Small intestine (tissue), 7 donors: ENCODE measurements around the gene GSAP. TPM values are rescaled to one million over a fixed set of nuclear protein-coding genes. Genes with fewer than 3 reads are reported as not detected.

ENCODE experiments used
- DNase-seq, 2 donors: peaks; one replicate each; pipeline versions ENCODE4 v3.0.0 to v3.0.0-alpha.2; 2013
- FAIRE-seq: peaks from 2 replicates; lab custom pipeline; 2012; peaks lifted over from hg19 to GRCh38; lab: Jason Lieb, UNC
- H3K27ac ChIP-seq, 3 donors: one replicate each; pipeline ENCODE4 v1.5.1; 2013; ENCODE audit warnings: low read length in 2 of 3, mild to moderate bottlenecking in 2 of 3, control low read depth in 1 of 3, inconsistent platforms in 1 of 3, low read depth in 1 of 3, moderate library complexity in 1 of 3
- H3K27me3 ChIP-seq, 3 donors: one replicate each; pipeline ENCODE4 v1.6.1; 2013; ENCODE audit warnings: low read length in 3 of 3, inconsistent platforms in 1 of 3; ENCODE audit not compliant: control insufficient read depth in 3 of 3, insufficient read depth in 3 of 3
- H3K36me3 ChIP-seq, 3 donors: one replicate each; pipeline ENCODE4 v1.6.1; 2013; ENCODE audit warnings: low read length in 3 of 3, inconsistent platforms in 1 of 3, low read depth in 1 of 3, mild to moderate bottlenecking in 1 of 3, moderate library complexity in 1 of 3; ENCODE audit not compliant: control insufficient read depth in 3 of 3, insufficient read depth in 2 of 3
- H3K4me1 ChIP-seq, 3 donors: one replicate each; pipeline ENCODE4 v1.6.1; 2013; ENCODE audit warnings: low read length in 2 of 3, inconsistent platforms in 1 of 3, low read depth in 1 of 3, mild to moderate bottlenecking in 1 of 3, moderate library complexity in 1 of 3; ENCODE audit not compliant: control insufficient read depth in 3 of 3, insufficient read depth in 2 of 3
- H3K4me3 ChIP-seq, 3 donors: one replicate each; pipeline ENCODE4 v1.5.1; 2013; ENCODE audit warnings: low read length in 3 of 3, control low read depth in 1 of 3, inconsistent platforms in 1 of 3, low read depth in 1 of 3, mild to moderate bottlenecking in 1 of 3, moderate library complexity in 1 of 3
- H3K9me3 ChIP-seq, 2 donors: one replicate each; pipeline ENCODE4 v1.6.1; 2013; ENCODE audit warnings: low read depth in 1 of 2, low read length in 1 of 2; ENCODE audit not compliant: control insufficient read depth in 2 of 2, insufficient read depth in 1 of 2
- WGBS, 3 donors: extraction: QIAGEN DNeasy Blood & Tissue Kit; methylation state at CpG; one replicate each; pipeline ENCODE4 v1.1.7; 2013; 5-methylcytosine and 5-hydroxymethylcytosine counted together
- polyA plus RNA-seq, 4 donors: library from polyadenylated mRNA; stranded (reverse) in 3 of 4; unstranded in 1 of 4; fragments of 200-250 nt in 3 of 4; fragments of 120-200 nt in 1 of 4; gene quantifications; one replicate each; pipeline versions ENCODE4 v1.2.1 to v1.2.3, GENCODE V29; 2013
- donor health status: healthy with polysubstance abuse.
- donor health status: control.
- donor health status: control.
- donor health status: Bipolar disorder and iron deficiency.
- donor health status: healthy.

GSAP gene
- polyA plus RNA-seq, 4 donors: 3.0 to 12.3 (median 4.9) TPM

- H3K4me1 ChIP-seq: no peaks in the 10 kb centered on the region
- H3K27ac ChIP-seq: no peak overlapping the region
- no peaks in the 10 kb centered on the region for H3K9me3 ChIP-seq
- H3K4me3 ChIP-seq: no peak overlapping the region
- 82 to 94% (median 88%) methylated on average over 3 of the region's 3 CpGs for WGBS, 3 donors
- FAIRE-seq: no peak
- H3K27me3 ChIP-seq: no peaks in the 10 kb centered on the region
- H3K36me3 ChIP-seq: no peaks in the 10 kb centered on the region
- DNase-seq: no peak
Measured at GRCh38 chr7:77326131-77326530, 90.0 kb downstream of the GSAP start.

GRCh38 chr7:77321300-77321699, 94.8 kb downstream of the GSAP start:
- Histone ChIP-seq H3K36me3 (no peaks in the 10 kb centered on the region), H3K27me3 (no peaks in the 10 kb centered on the region), H3K9me3 (no peaks in the 10 kb centered on the region), H3K4me3 (no peak overlapping the region), H3K27ac (no peak overlapping the region), H3K4me1 (no peaks in the 10 kb centered on the region)
- WGBS, 3 donors: 83 to 98% (median 95%) methylated on average over 2 of the region's 2 CpGs
- no peak for FAIRE-seq
- no peak for DNase-seq

- Histone ChIP-seq H3K4me3 (no peak overlapping the region), H3K27ac (no peak overlapping the region), H3K27me3 (no peaks in the 10 kb centered on the region), H3K4me1 (no peaks in the 10 kb centered on the region), H3K9me3 (no peaks in the 10 kb centered on the region), H3K36me3 (no peaks in the 10 kb centered on the region)
- FAIRE-seq (no peak), DNase-seq (no peak)
- WGBS, 3 donors: 66 to 78% (median 67%) methylated on average over 2 of the region's 2 CpGs
Measured at GRCh38 chr7:77320714-77321113, 95.4 kb downstream of the GSAP start.

- Histone ChIP-seq H3K4me1 (no peaks in the 10 kb centered on the region), H3K9me3 (no peaks in the 10 kb centered on the region), H3K4me3 (no peak overlapping the region), H3K27me3 (no peaks in the 10 kb centered on the region), H3K27ac (no peak overlapping the region), H3K36me3 (no peaks in the 10 kb centered on the region)
- no peak for DNase-seq
- 85 to 97% (median 90%) methylated on average over 4 of the region's 4 CpGs for WGBS, 3 donors
- FAIRE-seq: no peak
Measured at GRCh38 chr7:77320137-77320536, 96.0 kb downstream of the GSAP start.

- WGBS, 3 donors: 70 to 97% (median 97%) methylated on average over 1 of the region's 1 CpG
- no peak for DNase-seq
- Histone ChIP-seq H3K36me3 (peaks cover 0 to 6% (median 4%) of the 10 kb centered on the region in 3 donors), H3K9me3 (no peaks in the 10 kb centered on the region), H3K4me3 (no peak overlapping the region), H3K27ac (no peak overlapping the region), H3K27me3 (no peaks in the 10 kb centered on the region), H3K4me1 (no peaks in the 10 kb centered on the region)
- no peak for FAIRE-seq
Measured at GRCh38 chr7:77318019-77318418, 98.1 kb downstream of the GSAP start.

- Histone ChIP-seq H3K27ac (no peak overlapping the region), H3K36me3 (peaks cover 2 to 8% (median 6%) of the 10 kb centered on the region in 3 donors), H3K4me1 (no peaks in the 10 kb centered on the region), H3K4me3 (no peak overlapping the region), H3K9me3 (no peaks in the 10 kb centered on the region), H3K27me3 (no peaks in the 10 kb centered on the region)
- FAIRE-seq: no peak
- peak in 1 of 2 donors; percentile 74 for DNase-seq
- WGBS, 3 donors: 69 to 81% (median 71%) methylated on average over 2 of the region's 2 CpGs
Measured at GRCh38 chr7:77316219-77316978, 99.8 kb downstream of the GSAP start.

GRCh38 chr7:77315182-77315591, 101.0 kb downstream of the GSAP start:
- WGBS, 3 donors: 85 to 99% (median 94%) methylated on average over 3 of the region's 3 CpGs
- H3K27me3 ChIP-seq: no peaks in the 10 kb centered on the region
- no peak for FAIRE-seq

GRCh38 chr7:77313876-77314480, 102.2 kb downstream of the GSAP start:
- no peak for FAIRE-seq
- peaks cover 2 to 10% (median 8%) of the 10 kb centered on the region in 3 donors for H3K36me3 ChIP-seq

More at GRCh38 chr7:77315182-77315591, 101.0 kb downstream of the GSAP start:
- H3K36me3 ChIP-seq: peaks cover 2 to 8% (median 6%) of the 10 kb centered on the region in 3 donors
- H3K4me1 ChIP-seq: no peaks in the 10 kb centered on the region
- no peak overlapping the region for H3K4me3 ChIP-seq
- H3K27ac ChIP-seq: no peak overlapping the region
- no peaks in the 10 kb centered on the region for H3K9me3 ChIP-seq
- no peak for DNase-seq

More at GRCh38 chr7:77313876-77314480, 102.2 kb downstream of the GSAP start:
- DNase-seq: no peak
- Histone ChIP-seq H3K27me3 (no peaks in the 10 kb centered on the region), H3K4me3 (no peak overlapping the region), H3K4me1 (no peaks in the 10 kb centered on the region), H3K27ac (no peak overlapping the region), H3K9me3 (no peaks in the 10 kb centered on the region)
- 82 to 96% (median 89%) methylated on average over 5 of the region's 5 CpGs for WGBS, 3 donors
